Endothelial cell of umbilical vein (primary cell): ENCODE data around the gene ERGIC1. TPM values are rescaled to one million over a fixed set of nuclear protein-coding genes. Genes with fewer than 3 reads are reported as not detected.

Source experiments
- BruUV-seq: library from RNA; stranded (reverse); fragments of 400-500 nt; replicated peaks from 2 replicates; lab custom pipeline; 2021; lab: Mats Ljungman, UMichigan
- CTCF ChIA-PET: fragments of 300-600, 350-600 bp; sonication (Branson Sonifier 250); formaldehyde crosslinking; loops from one replicate; lab custom pipeline; 2021; ENCODE audit warnings: antibody characterized with exemption, inconsistent platforms; lab: Charles Lee
- POLR2A ChIA-PET: fragments of 300-600, 350-600 bp; sonication (Branson Sonifier 250); formaldehyde crosslinking; loops from one replicate; lab custom pipeline; 2021; ENCODE audit warnings: antibody characterized with exemption, inconsistent platforms; lab: Charles Lee
- DNase-seq: peaks from one replicate; pipeline ENCODE4 v3.0.0-alpha.2; 2011; ENCODE audit warnings: low read depth, low spot score
- FAIRE-seq: peaks from 2 replicates; lab custom pipeline; 2011; peaks lifted over from hg19 to GRCh38; lab: Jason Lieb, UNC
- H2AFZ ChIP-seq: 2 replicates; pipeline ENCODE4 v1.6.0; 2012; ENCODE audit warnings: low read depth, low read length, control low read depth, inconsistent platforms
- H3K27ac ChIP-seq: 2 replicates; pipeline ENCODE4 v1.5.1; 2011; ENCODE audit warnings: low read depth, mild to moderate bottlenecking, control low read depth, low read length, moderate library complexity; ENCODE audit not compliant: insufficient read depth
- H3K27me3 ChIP-seq, 2 experiments: 2 replicates each; pipeline versions ENCODE4 v1.6.0 to v1.6.1; 2011; ENCODE audit warnings: low read length in 2 of 2, mixed read lengths in 1 of 2; ENCODE audit not compliant: control insufficient read depth in 2 of 2, insufficient read depth in 2 of 2
- H3K36me3 ChIP-seq, 2 experiments: 2 replicates in 1 of 2; 3 replicates in 1 of 2; pipeline ENCODE4 v1.5.1; 2011; ENCODE audit warnings: low read length in 2 of 2, mild to moderate bottlenecking in 1 of 2, moderate library complexity in 1 of 2; ENCODE audit not compliant: control insufficient read depth in 2 of 2, insufficient read depth in 2 of 2; ENCODE audit errors: extremely low read depth in 1 of 2
- H3K4me1 ChIP-seq: 3 replicates; pipeline ENCODE4 v1.5.1; 2011; ENCODE audit warnings: mild to moderate bottlenecking, low read length; ENCODE audit not compliant: control insufficient read depth, insufficient read depth; ENCODE audit errors: extremely low read depth
- H3K4me2 ChIP-seq: 2 replicates; pipeline ENCODE4 v1.6.1; 2011; ENCODE audit warnings: low read length, control low read depth, mixed read lengths; ENCODE audit not compliant: insufficient read depth
- H3K4me3 ChIP-seq, 3 experiments: fragments of 200-600 bp in 1 of 3; sonication (generic), shearing (Covaris generic) in 1 of 3; replicated peaks in 1 of 3; 2 replicates each; pipeline ENCODE4 v1.5.1; 2011 to 2016; ENCODE audit warnings: control low read depth in 3 of 3, low read length in 3 of 3, mild to moderate bottlenecking in 2 of 3, inconsistent platforms in 1 of 3, low read depth in 1 of 3, moderate library complexity in 1 of 3; ENCODE audit not compliant: insufficient read depth in 1 of 3
- H3K79me2 ChIP-seq: 2 replicates; pipeline ENCODE4 v1.6.0; 2012; ENCODE audit warnings: low read length, inconsistent platforms; ENCODE audit not compliant: control insufficient read depth, insufficient read depth
- H3K9ac ChIP-seq: replicated peaks from 2 replicates; pipeline ENCODE3; 2011; ENCODE audit warnings: low read length, control low read depth; ENCODE audit not compliant: insufficient read depth; ENCODE audit errors: extremely low read depth
- H3K9me1 ChIP-seq: replicated peaks from 3 replicates; pipeline ENCODE4 v1.6.0; 2011; ENCODE audit warnings: mild to moderate bottlenecking, low read length; ENCODE audit not compliant: control insufficient read depth, insufficient read depth; ENCODE audit errors: extremely low read depth
- H3K9me3 ChIP-seq: replicated peaks from 2 replicates; pipeline ENCODE4 v1.5.1; 2012; ENCODE audit warnings: low read length, inconsistent platforms; ENCODE audit not compliant: control insufficient read depth, insufficient read depth
- H4K20me1 ChIP-seq: replicated peaks from 2 replicates; pipeline ENCODE3; 2011; ENCODE audit warnings: mild to moderate bottlenecking, low read length; ENCODE audit not compliant: control insufficient read depth, insufficient read depth; ENCODE audit errors: extremely low read depth
- EZH2 ChIP-seq: IDR thresholded peaks from 2 replicates; pipeline ENCODE4 v1.6.1; 2012; ENCODE audit warnings: borderline replicate concordance, low read depth, mild to moderate bottlenecking, moderate library complexity, low read length, inconsistent platforms; ENCODE audit not compliant: severe bottlenecking
- FOS ChIP-seq: IDR thresholded peaks from 2 replicates; pipeline ENCODE4 v1.6.1; 2011; ENCODE audit warnings: mild to moderate bottlenecking, low read length, moderate library complexity, borderline replicate concordance; ENCODE audit not compliant: insufficient read depth
- POLR2A ChIP-seq: IDR thresholded peaks from 2 replicates; pipeline ENCODE4 v1.6.1; 2012; ENCODE audit warnings: low read depth, mild to moderate bottlenecking, control low read depth, low read length
- POLR2AphosphoS5 ChIP-seq: IDR thresholded peaks from 2 replicates; pipeline ENCODE4 v1.6.1; 2012; ENCODE audit warnings: low read depth, mild to moderate bottlenecking, control low read depth, low read length, moderate library complexity; ENCODE audit not compliant: insufficient read depth
- dilution Hi-C: fragments of 300-500 bp; cut with MboI; formaldehyde crosslinking; loops from one replicate; pipeline ENCODE4 v1.15.0; 2019; ENCODE audit warnings: low sequenced_read_pairs; ENCODE audit not compliant: extremely low pct_ligation_motif_present
- intact Hi-C: fragments of 100-400 bp; cut with micrococcal nuclease; formaldehyde crosslinking; loops from one replicate; pipeline ENCODE4 v1.10.0; 2022
- polyA plus RNA-seq, 4 experiments: library from polyadenylated mRNA; depleted of rRNA in 3 of 4; stranded (reverse) in 3 of 4; unstranded in 1 of 4; fragments of >200 nt; gene quantifications; 2 replicates each; pipeline versions ENCODE4 v1.2.1 to v1.2.3, GENCODE V29; 2011 to 2012; ENCODE audit warnings: missing spikeins in 1 of 4
- total RNA-seq: library from RNA; stranded (reverse); gene quantifications from 2 replicates; pipeline ENCODE4 v1.2.3, GENCODE V29; 2021
- TF ChIP-seq, protein P1 (sequence below), 2 donors: IDR thresholded peaks; 1 replicate in 1 of 2; 2 replicates in 1 of 2; pipeline ENCODE4 v1.5.1; 2011; ENCODE audit warnings: low read length in 2 of 2, mild to moderate bottlenecking in 2 of 2, moderate library complexity in 2 of 2, control low read depth in 1 of 2, inconsistent platforms in 1 of 2, low read depth in 1 of 2; ENCODE audit not compliant: insufficient read depth in 1 of 2; ENCODE audit errors: extremely low read depth in 1 of 2

ERGIC1 gene
- total and polyA plus RNA-seq, 2 donors (not counting 3 experiments of a cell fraction or from before 2014, with no cell fraction given) = 105 to 109 TPM

DNA sequence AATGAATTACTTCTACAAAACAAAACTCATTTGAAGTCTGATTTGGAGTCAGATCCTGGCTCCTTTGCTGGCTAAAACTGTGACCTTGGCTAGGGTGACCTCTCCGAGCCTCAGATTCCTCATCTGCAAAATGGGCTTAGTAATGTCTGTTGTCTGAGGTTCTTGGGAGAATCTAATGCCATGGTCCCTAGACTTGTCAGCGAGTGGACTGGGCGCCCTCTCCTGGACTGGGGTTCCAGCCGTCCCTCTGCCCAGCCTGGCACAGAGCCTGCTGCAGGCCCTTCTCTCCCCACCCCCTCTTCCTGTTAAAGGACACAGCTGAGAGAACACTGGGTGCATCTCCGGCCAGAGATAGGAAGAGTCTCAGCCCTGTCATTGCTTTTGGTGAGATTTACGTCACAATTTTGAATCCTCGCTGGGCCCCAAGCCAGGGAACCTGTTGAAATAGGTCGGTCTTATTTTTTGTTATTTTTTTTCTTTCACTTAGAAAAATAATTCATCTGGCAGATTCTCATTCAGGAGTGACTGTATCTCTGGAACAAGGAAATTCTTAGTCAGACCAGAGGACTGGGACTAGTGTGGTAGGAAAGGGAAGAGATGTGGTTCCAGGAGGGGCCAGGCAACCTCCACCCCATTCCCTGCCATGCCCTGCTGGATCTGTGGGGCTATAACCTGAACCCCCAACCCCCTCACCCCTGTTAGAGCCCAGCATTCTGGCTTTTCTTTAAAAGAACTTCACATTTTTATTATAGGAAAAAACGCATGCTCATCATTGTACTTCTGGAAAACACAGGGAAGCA, 77.0 kb downstream of the ERGIC1 start:
- Histone ChIP-seq H3K27me3 (no peaks in the 10 kb centered on the region), H3K4me3 (no peak overlapping the region), H3K9me3 (no peaks in the 10 kb centered on the region), H3K4me1 (peaks cover 15% of the 10 kb centered on the region), H3K36me3 (peaks cover 0 to 11% of the 10 kb centered on the region in 2 experiments), H3K79me2 (no peaks in the 10 kb centered on the region), H3K9ac (peak overlapping the region; percentile 64), H4K20me1 (no peaks in the 10 kb centered on the region), H3K27ac (peak overlapping the region; percentile 89), H3K9me1 (no peaks in the 10 kb centered on the region), H2AFZ (no peak overlapping the region), H3K4me2 (peak overlapping the region; percentile 49)
- TF ChIP-seq FOS (peak; percentile 52), EZH2 (no peak), POLR2AphosphoS5 (peak; percentile 64), POLR2A (peak; percentile 42)
- TF ChIP-seq, protein P1, sequence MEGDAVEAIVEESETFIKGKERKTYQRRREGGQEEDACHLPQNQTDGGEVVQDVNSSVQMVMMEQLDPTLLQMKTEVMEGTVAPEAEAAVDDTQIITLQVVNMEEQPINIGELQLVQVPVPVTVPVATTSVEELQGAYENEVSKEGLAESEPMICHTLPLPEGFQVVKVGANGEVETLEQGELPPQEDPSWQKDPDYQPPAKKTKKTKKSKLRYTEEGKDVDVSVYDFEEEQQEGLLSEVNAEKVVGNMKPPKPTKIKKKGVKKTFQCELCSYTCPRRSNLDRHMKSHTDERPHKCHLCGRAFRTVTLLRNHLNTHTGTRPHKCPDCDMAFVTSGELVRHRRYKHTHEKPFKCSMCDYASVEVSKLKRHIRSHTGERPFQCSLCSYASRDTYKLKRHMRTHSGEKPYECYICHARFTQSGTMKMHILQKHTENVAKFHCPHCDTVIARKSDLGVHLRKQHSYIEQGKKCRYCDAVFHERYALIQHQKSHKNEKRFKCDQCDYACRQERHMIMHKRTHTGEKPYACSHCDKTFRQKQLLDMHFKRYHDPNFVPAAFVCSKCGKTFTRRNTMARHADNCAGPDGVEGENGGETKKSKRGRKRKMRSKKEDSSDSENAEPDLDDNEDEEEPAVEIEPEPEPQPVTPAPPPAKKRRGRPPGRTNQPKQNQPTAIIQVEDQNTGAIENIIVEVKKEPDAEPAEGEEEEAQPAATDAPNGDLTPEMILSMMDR (IDR thresholded peaks at IDR 0.05; ENCODE audit: extremely low read depth in 1 of 2, insufficient read depth in 1 of 2, low read depth in 1 of 2, low read length in 2 of 2) = peak; percentile 60 to 75
- dilution Hi-C loops = no loop called here
- intact Hi-C loops = loop anchor here (1.0 to 2.0 kb wide), 6 partner anchors 20 to 194 kb away; partner anchors contain the start of genes DUSP1 and ERGIC1
- BruUV-seq = TSS peak; percentile 59
- ChIA-PET CTCF (interaction anchor here (0.9 to 3.0 kb wide), 14 partner anchors 11 to 196 kb away, joined by 3 to 33 read pairs (median 7); partner anchors contain the start of gene DUSP1), POLR2A (no interaction called here)
- peak; percentile 90 for DNase-seq
- peak; percentile 92 for FAIRE-seq
